Measurements from ENCODE around the gene MROH9.

MROH9 gene

GRCh38 chr1:170967042-170967910 is 31.9 kb downstream of the MROH9 start:
- DNase-seq = no peak

GRCh38 chr1:170970256-170970655 is 34.9 kb downstream of the MROH9 start:
- DNase-seq = no peak

- DNase-seq = no peak
Observed at GRCh38 chr1:170978371-170978910, 43.1 kb downstream of the MROH9 start.

- DNase-seq = no peak
Observed at GRCh38 chr1:170985406-170985805, 50.1 kb downstream of the MROH9 start.

- DNase-seq = no peak
Observed at GRCh38 chr1:170986901-170987300, 51.6 kb downstream of the MROH9 start.

- DNase-seq = no peak
Observed at GRCh38 chr1:170987424-170987823, 52.1 kb downstream of the MROH9 start.

GRCh38 chr1:170993151-170993550 is 57.8 kb downstream of the MROH9 start:
- no peak for DNase-seq

GRCh38 chr1:170993717-170994116 is 58.4 kb downstream of the MROH9 start:
- DNase-seq = no peak

- no peak for DNase-seq
Observed at GRCh38 chr1:171014880-171015279, 79.5 kb downstream of the MROH9 start.

GRCh38 chr1:171017426-171017825 is 82.1 kb downstream of the MROH9 start:
- DNase-seq = no peak

- no peak for DNase-seq
Observed at GRCh38 chr1:171019971-171020370, 84.6 kb downstream of the MROH9 start.

- DNase-seq = no peak
Observed at GRCh38 chr1:171032822-171033702, 97.7 kb downstream of the MROH9 start.

- no peak for DNase-seq
Observed at GRCh38 chr1:171037626-171038025, 102.3 kb downstream of the MROH9 start.

GRCh38 chr1:171038284-171038683 is 103.0 kb downstream of the MROH9 start:
- no peak for DNase-seq

- no peak for DNase-seq
Observed at GRCh38 chr1:171048014-171048413, 112.7 kb downstream of the MROH9 start.

- DNase-seq = no peak
Observed at GRCh38 chr1:171052977-171053376, 117.6 kb downstream of the MROH9 start.

GRCh38 chr1:171055966-171056643 is 120.8 kb downstream of the MROH9 start:
- DNase-seq = no peak

GRCh38 chr1:171061425-171062143 is 126.2 kb downstream of the MROH9 start:
- no peak for DNase-seq

- no peak for DNase-seq
Observed at GRCh38 chr1:171062902-171063301, 127.6 kb downstream of the MROH9 start.

GRCh38 chr1:171075041-171075440 is 139.7 kb downstream of the MROH9 start:
- DNase-seq = no peak

GRCh38 chr1:171081314-171081753 is 146.0 kb downstream of the MROH9 start:
- no peak for DNase-seq

GRCh38 chr1:171081763-171082201 is 146.4 kb downstream of the MROH9 start:
- no peak for DNase-seq
